NCI-H524 (cell line): ENCODE data around the gene PLEKHA6.

Experiments used
- DNase-seq, 2 experiments: peaks; one replicate each; lab custom pipeline; 2025; lab: John Stamatoyannopoulos, UW

Gene PLEKHA6

GRCh38 chr1:204262506-204263253 lies 97.0 kb downstream of the PLEKHA6 start:
- no peak for DNase-seq

- no peak for DNase-seq
Observed at GRCh38 chr1:204261746-204262505, 97.8 kb downstream of the PLEKHA6 start.

GRCh38 chr1:204261266-204261665 lies 98.5 kb downstream of the PLEKHA6 start:
- DNase-seq: no peak

GRCh38 chr1:204260601-204261197 lies 99.0 kb downstream of the PLEKHA6 start:
- no peak for DNase-seq

DNA sequence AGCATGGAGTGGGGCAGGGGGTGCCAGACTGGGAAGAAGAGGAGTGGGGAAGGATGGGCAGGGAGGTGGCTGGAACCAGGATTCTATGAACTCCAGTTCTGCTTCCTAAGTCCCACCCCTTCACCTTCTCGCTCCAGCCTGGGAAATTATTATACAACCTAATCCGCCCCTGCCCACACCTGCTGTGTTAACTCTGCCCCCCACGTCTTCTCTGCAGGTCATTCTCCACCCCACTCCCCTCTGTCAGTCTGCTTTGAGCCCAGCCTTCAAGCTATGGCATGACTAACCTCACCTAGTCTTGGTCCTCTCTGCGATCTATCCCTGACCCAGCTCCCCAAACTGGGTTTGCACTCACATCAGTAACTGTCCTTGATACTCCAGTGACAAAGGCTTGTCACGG lies 99.9 kb downstream of the PLEKHA6 start:
- no peak for DNase-seq

GRCh38 chr1:204259196-204259595 lies 100.5 kb downstream of the PLEKHA6 start:
- no peak for DNase-seq

DNA sequence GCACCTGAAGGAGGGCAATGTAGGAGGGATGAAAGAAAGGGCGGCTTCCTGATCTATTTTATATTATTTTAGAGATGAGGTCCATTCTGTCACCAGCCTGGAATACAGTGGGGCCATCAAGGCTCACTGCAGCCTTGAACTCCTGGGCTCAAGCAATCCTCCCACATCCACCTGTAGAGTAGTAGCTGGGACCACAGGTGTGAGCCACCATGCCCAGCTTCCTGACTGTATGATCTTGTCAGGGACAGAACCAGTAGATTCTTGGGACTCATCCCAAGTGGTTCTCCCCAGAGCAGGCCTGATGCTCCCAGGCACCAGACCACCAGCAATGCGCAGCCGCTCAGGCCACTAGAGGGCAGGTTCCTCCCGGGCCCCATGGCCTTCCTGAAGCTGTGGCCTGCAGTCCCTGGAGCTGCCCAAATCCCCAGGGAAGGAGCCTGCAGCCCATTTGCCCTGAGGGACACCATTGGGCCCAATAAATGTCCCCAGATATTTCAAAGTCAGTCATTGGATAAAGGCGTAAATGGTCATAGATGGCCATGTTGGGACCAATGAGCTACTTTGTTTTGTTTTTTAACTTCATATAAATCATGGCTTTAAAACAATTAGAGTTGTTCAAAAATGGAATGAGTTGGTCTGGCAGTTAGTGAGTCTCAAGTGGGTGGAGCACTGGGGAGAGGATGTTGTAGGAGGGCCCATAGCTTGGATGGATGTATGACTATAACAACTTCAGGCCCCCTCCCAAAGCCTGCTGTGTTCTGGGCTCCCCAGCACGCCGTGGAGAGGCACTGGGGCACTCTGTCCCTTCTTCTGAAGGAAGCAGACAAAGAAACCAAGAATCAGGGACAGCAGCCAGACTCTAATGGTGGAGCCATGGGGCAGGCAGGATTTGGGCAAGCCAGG lies 101.3 kb downstream of the PLEKHA6 start:
- DNase-seq: peak; percentile 72 to 77

GRCh38 chr1:204257446-204257845 lies 102.3 kb downstream of the PLEKHA6 start:
- peak in 1 of 2 experiments; percentile 26 for DNase-seq

DNA sequence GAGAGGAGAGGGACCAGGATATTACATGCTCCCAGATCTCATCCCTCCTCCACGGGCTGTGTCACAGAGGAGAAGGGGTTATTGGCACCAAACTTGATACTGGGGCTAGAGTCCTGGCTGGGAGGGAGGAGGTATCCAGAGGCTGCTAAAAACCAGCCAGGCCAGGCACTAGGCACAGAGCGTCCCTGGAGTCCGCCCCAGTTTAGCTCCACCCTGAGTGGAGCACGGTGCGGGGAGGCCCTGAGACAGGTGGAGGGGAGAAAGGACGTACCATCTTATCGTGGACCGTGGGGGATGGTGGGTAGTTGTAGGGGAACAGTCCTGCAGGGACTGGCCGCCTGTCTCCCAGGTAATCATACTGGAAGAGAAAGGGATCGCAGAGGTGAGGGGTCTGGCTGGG lies 103.2 kb downstream of the PLEKHA6 start:
- DNase-seq: no peak

GRCh38 chr1:204255966-204256365 lies 103.8 kb downstream of the PLEKHA6 start:
- no peak for DNase-seq

- peak; percentile 74 to 93 for DNase-seq
Observed at GRCh38 chr1:204255225-204255624, 104.5 kb downstream of the PLEKHA6 start.

GRCh38 chr1:204254031-204254661 lies 105.6 kb downstream of the PLEKHA6 start:
- no peak for DNase-seq

DNA sequence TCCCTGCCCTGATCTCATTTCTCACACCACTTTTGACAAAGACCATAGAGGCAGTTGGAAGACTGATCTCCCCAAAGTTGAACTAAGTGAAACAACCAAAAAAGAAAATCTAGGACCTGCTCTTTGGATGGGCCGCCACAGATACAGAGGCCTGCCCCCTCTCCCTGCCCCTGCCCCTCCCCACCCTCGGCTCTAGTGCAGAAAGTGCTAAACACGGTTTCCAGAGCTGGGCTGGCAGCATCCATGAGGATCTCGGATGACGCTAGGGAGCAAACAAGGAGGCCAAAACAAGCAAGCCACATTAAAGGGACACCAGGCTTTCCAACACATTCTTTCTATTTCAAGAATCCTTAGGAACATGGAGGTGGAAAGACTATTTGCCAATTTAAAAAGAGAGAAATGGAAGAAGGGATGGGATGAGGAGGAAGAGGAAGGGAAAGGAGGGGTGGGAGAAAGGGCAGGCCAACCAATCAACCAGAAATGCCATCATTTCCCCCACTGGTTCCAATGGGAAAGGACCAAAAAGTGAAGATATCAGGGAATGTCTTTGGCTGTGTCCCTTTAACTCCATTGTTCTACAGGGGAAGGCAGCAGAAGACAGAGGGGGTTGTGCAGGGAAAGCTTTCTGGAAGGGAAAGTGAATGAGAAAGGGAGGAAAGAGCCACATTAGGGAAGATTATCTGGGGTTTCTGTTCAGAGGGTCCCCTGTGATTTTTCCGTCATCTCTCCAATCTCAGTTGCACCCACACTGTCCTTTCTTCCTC lies 107.6 kb downstream of the PLEKHA6 start:
- DNase-seq: no peak

- no peak for DNase-seq
Observed at GRCh38 chr1:204251286-204251685, 108.4 kb downstream of the PLEKHA6 start.

- DNase-seq: no peak
Observed at GRCh38 chr1:204250428-204251030, 109.2 kb downstream of the PLEKHA6 start.

DNA sequence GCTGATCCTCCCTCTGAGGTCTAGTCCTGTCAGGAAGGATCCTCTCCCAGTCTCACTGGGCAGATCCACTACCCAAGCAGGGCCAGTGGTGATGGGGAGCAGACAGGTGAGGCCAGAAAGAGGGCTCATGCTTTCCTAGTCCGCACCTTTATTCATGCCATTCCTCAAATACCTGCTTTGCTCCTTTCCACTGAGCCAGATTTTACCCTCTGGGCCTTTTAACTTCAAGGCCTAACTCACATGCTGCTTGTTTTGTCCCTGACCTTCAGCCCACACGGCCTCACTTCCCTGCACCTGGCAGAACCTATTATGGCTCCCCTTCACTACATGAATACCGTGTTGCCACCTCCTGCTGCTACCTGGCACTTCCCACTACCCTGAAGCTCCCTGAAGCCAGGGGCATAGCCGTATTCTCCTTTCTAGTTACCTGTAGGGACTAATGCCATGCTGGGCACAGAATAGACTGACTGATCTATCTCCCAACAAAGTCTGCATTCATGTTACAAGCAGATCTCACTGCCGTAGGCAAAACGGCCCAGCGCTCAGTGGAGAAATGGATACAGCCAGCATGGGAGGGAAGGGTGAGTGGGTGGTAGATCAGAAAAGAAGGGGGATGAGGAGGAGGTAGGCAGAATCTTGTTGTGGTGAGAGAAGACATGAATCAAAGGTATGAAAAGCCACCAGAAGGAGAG lies 109.8 kb downstream of the PLEKHA6 start:
- DNase-seq: no peak

- DNase-seq: no peak
Observed at GRCh38 chr1:204248954-204249353, 110.8 kb downstream of the PLEKHA6 start.

DNA sequence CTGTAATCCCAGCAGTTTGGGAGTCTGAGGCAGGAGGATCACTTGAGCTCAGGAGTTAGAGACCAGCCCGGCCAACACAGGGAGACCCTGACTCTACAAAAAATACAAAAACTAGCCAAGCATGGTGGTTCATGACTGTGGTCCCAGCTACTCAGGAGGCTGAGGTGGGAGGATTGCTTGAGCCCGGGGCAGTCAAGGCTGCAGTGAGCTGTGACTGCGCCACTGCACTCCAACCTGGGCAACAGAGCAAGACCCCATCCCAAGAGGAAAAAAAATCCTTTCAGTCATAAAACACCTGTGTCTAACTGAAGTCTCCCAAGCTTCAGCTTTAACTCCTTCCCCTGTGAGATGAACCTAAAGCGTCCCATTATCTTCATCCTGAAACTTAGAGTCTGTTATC lies 112.9 kb downstream of the PLEKHA6 start:
- no peak for DNase-seq

DNA sequence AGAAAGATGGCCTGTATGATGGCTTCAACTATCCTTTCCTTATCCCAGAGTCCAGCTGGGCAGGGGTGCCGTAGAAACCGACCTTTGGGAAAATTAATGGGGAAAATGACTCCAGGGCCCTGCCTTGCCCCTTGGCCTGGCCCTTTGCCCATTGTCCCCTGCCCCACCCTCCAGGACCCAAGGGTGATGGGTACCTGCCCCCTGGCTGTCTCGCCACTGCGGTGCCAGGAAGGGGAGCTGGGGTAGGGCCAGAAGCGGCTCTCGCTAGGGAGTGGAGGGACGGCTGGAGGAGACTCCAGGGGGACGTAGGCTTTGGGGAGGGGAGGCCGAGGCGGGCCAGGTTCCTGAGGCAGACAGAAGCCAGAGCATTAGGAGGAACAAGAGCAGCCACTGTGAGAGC lies 116.8 kb downstream of the PLEKHA6 start:
- DNase-seq: no peak

GRCh38 chr1:204241914-204242313 lies 117.8 kb downstream of the PLEKHA6 start:
- DNase-seq: no peak
